Measurements from ENCODE around the gene USP21. TPM values are rescaled to one million over a fixed set of nuclear protein-coding genes. Genes with fewer than 3 reads are reported as not detected.
A peak's percentile ranks its signal among the peaks of the same experiment; 100 is the strongest.

Gene USP21
- total RNA-seq, 3 donors from 2014 or later (not counting 1 experiment from before 2014, with no cell fraction given) = 31.6 to 40.3 (median 35.3) TPM

GRCh38 chr1:161196111-161196510 is 36.8 kb downstream of the USP21 start:
- DNase-seq (no peak), ATAC-seq (no peak)
- peaks cover 63% of the 10 kb centered on the region for H3K4me1 ChIP-seq (ENCODE audit: control insufficient read depth, insufficient read depth, low read length)
- Mint-ChIP-seq H3K27me3 (ENCODE audit: low read depth in 2 of 2) (no peaks in the 10 kb centered on the region), H3K27ac (peak overlapping the region; percentile 82 to 92), H3K4me1 (peaks cover 28 to 74% of the 10 kb centered on the region in 2 donors), H3K36me3 (no peaks in the 10 kb centered on the region), H3K9me3 (no peaks in the 10 kb centered on the region), H3K4me3 (no peak overlapping the region)
- peak overlapping the region; percentile 60 for H3K27ac ChIP-seq (ENCODE audit: low read length)
- intact Hi-C loops (cut with micrococcal nuclease) = no loop called here
- 99% methylated on average over 7 of the region's 7 CpGs for WGBS (ENCODE audit: insufficient coverage)
- no peak overlapping the region for H3K4me3 ChIP-seq (ENCODE audit: low read length)
- no peaks in the 10 kb centered on the region for H3K36me3 ChIP-seq (ENCODE audit: control insufficient read depth, insufficient read depth, low read length)
- no peaks in the 10 kb centered on the region for H3K27me3 ChIP-seq (ENCODE audit: control insufficient read depth, insufficient read depth, low read length)
- TF ChIP-seq, protein P1, sequence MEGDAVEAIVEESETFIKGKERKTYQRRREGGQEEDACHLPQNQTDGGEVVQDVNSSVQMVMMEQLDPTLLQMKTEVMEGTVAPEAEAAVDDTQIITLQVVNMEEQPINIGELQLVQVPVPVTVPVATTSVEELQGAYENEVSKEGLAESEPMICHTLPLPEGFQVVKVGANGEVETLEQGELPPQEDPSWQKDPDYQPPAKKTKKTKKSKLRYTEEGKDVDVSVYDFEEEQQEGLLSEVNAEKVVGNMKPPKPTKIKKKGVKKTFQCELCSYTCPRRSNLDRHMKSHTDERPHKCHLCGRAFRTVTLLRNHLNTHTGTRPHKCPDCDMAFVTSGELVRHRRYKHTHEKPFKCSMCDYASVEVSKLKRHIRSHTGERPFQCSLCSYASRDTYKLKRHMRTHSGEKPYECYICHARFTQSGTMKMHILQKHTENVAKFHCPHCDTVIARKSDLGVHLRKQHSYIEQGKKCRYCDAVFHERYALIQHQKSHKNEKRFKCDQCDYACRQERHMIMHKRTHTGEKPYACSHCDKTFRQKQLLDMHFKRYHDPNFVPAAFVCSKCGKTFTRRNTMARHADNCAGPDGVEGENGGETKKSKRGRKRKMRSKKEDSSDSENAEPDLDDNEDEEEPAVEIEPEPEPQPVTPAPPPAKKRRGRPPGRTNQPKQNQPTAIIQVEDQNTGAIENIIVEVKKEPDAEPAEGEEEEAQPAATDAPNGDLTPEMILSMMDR (IDR thresholded peaks at IDR 0.05) = no peak
- no peaks in the 10 kb centered on the region for H3K9me3 ChIP-seq (ENCODE audit: control insufficient read depth, insufficient read depth, low read length)

DNA sequence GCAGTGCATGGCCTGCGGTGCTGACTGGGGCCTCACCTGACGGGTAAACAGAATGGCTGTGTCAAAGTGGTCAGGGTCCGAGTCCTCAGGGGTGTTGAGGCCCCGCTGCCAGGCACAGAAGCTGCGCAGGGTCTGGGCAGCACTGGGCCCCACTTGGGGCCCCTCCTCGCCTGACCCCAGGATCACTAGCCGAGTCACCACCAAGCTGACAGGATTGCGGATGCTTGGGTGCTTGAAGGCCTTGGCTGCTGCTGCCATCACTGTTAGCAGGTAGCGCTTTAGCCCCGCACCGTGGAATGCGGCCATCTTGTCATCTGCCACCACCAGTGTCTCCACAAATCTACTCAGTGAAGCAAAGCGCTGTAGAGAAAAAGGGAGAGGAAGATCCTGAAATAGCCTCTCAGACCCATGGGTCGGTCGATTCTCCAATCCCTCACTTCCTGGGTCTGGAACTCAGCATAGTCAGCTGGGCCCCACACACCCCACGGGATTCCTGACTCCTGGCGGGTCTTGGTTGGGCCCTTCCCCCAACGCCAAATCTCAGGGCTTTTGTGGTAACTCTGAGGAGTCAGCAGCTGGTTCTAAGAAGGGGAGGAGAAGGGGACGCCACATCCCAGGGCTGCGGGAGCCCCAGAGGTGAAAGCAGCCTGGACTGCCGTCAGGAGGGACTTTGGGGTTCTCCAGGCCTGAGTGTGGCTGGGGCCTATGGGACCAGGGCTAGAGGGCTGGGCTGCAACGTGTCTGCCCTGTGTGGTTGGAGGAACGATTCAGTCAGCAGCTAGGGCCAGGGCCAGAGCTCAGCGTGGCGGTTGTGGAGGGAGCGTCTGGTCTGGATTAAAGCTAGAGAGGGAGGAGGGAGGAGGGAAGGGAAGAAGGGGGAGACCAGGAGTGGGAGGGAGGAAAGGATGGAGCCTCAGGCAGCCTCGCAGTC is 37.5 kb downstream of the USP21 start:
- ATAC-seq = no peak
- H3K9me3 ChIP-seq (ENCODE audit: control insufficient read depth, insufficient read depth, low read length) = no peaks in the 10 kb centered on the region
- H3K36me3 Mint-ChIP-seq = no peaks in the 10 kb centered on the region
- TF ChIP-seq, protein P1 (IDR thresholded peaks at IDR 0.05) = no peak
- H3K27ac ChIP-seq (ENCODE audit: low read length) = no peak overlapping the region
- H3K4me1 Mint-ChIP-seq = peaks cover 33 to 79% of the 10 kb centered on the region in 2 donors
- H3K36me3 ChIP-seq (ENCODE audit: control insufficient read depth, insufficient read depth, low read length) = no peaks in the 10 kb centered on the region
- intact Hi-C loops (cut with micrococcal nuclease) = no loop called here
- no peak for DNase-seq
- H3K27me3 Mint-ChIP-seq (ENCODE audit: low read depth in 2 of 2) = no peaks in the 10 kb centered on the region
- no peaks in the 10 kb centered on the region for H3K9me3 Mint-ChIP-seq
- H3K4me1 ChIP-seq (ENCODE audit: control insufficient read depth, insufficient read depth, low read length) = peaks cover 69% of the 10 kb centered on the region
- no peak overlapping the region for H3K4me3 ChIP-seq (ENCODE audit: low read length)
- H3K27ac Mint-ChIP-seq = peak overlapping the region in 1 of 2 donors; percentile 92
- H3K4me3 Mint-ChIP-seq = no peak overlapping the region
- 89% methylated on average over 26 of the region's 27 CpGs for WGBS (ENCODE audit: insufficient coverage)
- no peaks in the 10 kb centered on the region for H3K27me3 ChIP-seq (ENCODE audit: control insufficient read depth, insufficient read depth, low read length)

- H3K27ac Mint-ChIP-seq = no peak overlapping the region
- no peaks in the 10 kb centered on the region for H3K36me3 Mint-ChIP-seq
Measured at GRCh38 chr1:161197560-161198193, 38.4 kb downstream of the USP21 start.

More at GRCh38 chr1:161197560-161198193, 38.4 kb downstream of the USP21 start:
- intact Hi-C loops (cut with micrococcal nuclease) = no loop called here
- Mint-ChIP-seq H3K4me3 (no peak overlapping the region), H3K4me1 (peaks cover 26 to 72% of the 10 kb centered on the region in 2 donors), H3K9me3 (no peaks in the 10 kb centered on the region), H3K27me3 (ENCODE audit: low read depth in 2 of 2) (no peaks in the 10 kb centered on the region)
- H3K27ac ChIP-seq (ENCODE audit: low read length) = no peak overlapping the region
- ATAC-seq = no peak
- whole genome bisulfite sequencing (ENCODE audit: insufficient coverage) = 95% methylated on average over 11 of the region's 11 CpGs
- no peak for DNase-seq
- TF ChIP-seq, protein P1 (IDR thresholded peaks at IDR 0.05) = no peak
- H3K36me3 ChIP-seq (ENCODE audit: control insufficient read depth, insufficient read depth, low read length) = no peaks in the 10 kb centered on the region
- peaks cover 66% of the 10 kb centered on the region for H3K4me1 ChIP-seq (ENCODE audit: control insufficient read depth, insufficient read depth, low read length)
- H3K27me3 ChIP-seq (ENCODE audit: control insufficient read depth, insufficient read depth, low read length) = no peaks in the 10 kb centered on the region
- no peak overlapping the region for H3K4me3 ChIP-seq (ENCODE audit: low read length)
- H3K9me3 ChIP-seq (ENCODE audit: control insufficient read depth, insufficient read depth, low read length) = no peaks in the 10 kb centered on the region
